ENCODE data around the gene PCSK5. TPM values are rescaled to one million over a fixed set of nuclear protein-coding genes. Genes with fewer than 3 reads are reported as not detected.
"Not testable (repeated sequence)": the region's sequence is repeated elsewhere in the genome, so short reads cannot be mapped to it uniquely, and the experiment has no call there.

PCSK5 gene
- total RNA-seq, 4 donors from 2014 or later = 6.5 to 24.3 (median 12.4) TPM

GRCh38 chr9:76067696-76068095 lies 177.2 kb downstream of the PCSK5 start:
- no peak overlapping the region for H3K4me3 ChIP-seq
- TF ChIP-seq CTCF (IDR thresholded peaks at IDR 0.05) (no peak), POLR2A (IDR thresholded peaks at IDR 0.05) (no peak)
- no peaks in the 10 kb centered on the region for H3K36me3 ChIP-seq
- intact Hi-C loops (cut with DNase I; ENCODE audit: low total_unique reads) = no loop called here
- DNase-seq = no peak
- no peaks in the 10 kb centered on the region for H3K4me1 ChIP-seq
- no peaks in the 10 kb centered on the region for H3K9me3 ChIP-seq
- no peak overlapping the region for H3K27ac ChIP-seq
- H3K27me3 ChIP-seq = no peaks in the 10 kb centered on the region

GRCh38 chr9:76077537-76077936 lies 187.1 kb downstream of the PCSK5 start:
- H3K36me3 ChIP-seq = no peaks in the 10 kb centered on the region

GRCh38 chr9:76081281-76081680 lies 190.8 kb downstream of the PCSK5 start:
- DNase-seq; H3K9me3 ChIP-seq; H3K27me3 ChIP-seq; H3K4me1 ChIP-seq; H3K36me3 ChIP-seq; H3K4me3 ChIP-seq; intact Hi-C loops (cut with DNase I; ENCODE audit: low total_unique reads); H3K27ac ChIP-seq: not testable (repeated sequence)

More at GRCh38 chr9:76077537-76077936, 187.1 kb downstream of the PCSK5 start:
- DNase-seq = no peak
- Histone ChIP-seq H3K27me3 (no peaks in the 10 kb centered on the region), H3K27ac (no peak overlapping the region), H3K9me3 (no peaks in the 10 kb centered on the region), H3K4me1 (no peaks in the 10 kb centered on the region), H3K4me3 (no peak overlapping the region)
- no peak for TF ChIP-seq CTCF (IDR thresholded peaks at IDR 0.05)
- no peak for TF ChIP-seq POLR2A (IDR thresholded peaks at IDR 0.05)
- intact Hi-C loops (cut with DNase I; ENCODE audit: low total_unique reads) = no loop called here

DNA sequence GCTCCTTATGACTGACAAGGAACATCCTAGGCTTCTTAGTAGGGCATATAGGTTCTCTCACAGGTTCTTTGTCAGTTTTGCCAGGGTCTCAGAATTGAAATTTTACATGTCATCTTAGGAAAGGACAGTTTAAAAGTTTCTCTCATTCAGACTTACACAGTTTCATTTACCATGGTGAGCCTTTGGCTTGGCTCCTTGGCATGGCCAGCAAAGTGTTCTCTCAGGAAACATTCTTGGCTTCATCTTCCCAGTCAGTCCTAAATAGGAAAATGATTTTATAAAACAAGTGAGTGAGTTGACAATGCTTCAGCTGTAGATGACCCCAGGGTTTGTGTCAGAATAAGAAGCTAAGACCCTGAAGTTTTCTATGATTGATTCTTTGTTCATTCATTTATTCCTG lies 191.6 kb downstream of the PCSK5 start:
- no peak overlapping the region for H3K4me3 ChIP-seq
- no peaks in the 10 kb centered on the region for H3K9me3 ChIP-seq
- H3K27ac ChIP-seq = no peak overlapping the region
- no peaks in the 10 kb centered on the region for H3K36me3 ChIP-seq
- intact Hi-C loops (cut with DNase I; ENCODE audit: low total_unique reads) = no loop called here
- no peaks in the 10 kb centered on the region for H3K4me1 ChIP-seq
- no peaks in the 10 kb centered on the region for H3K27me3 ChIP-seq
- no peak for TF ChIP-seq POLR2A (IDR thresholded peaks at IDR 0.05)
- DNase-seq = no peak

GRCh38 chr9:76085596-76085995 lies 195.1 kb downstream of the PCSK5 start:
- H3K27me3 ChIP-seq = no peaks in the 10 kb centered on the region
- intact Hi-C loops (cut with DNase I; ENCODE audit: low total_unique reads) = no loop called here

GRCh38 chr9:76086539-76086938 lies 196.1 kb downstream of the PCSK5 start:
- Histone ChIP-seq H3K27me3 (no peaks in the 10 kb centered on the region), H3K27ac (no peak overlapping the region), H3K36me3 (no peaks in the 10 kb centered on the region), H3K4me1 (no peaks in the 10 kb centered on the region), H3K9me3 (no peaks in the 10 kb centered on the region), H3K4me3 (no peak overlapping the region)
- no peak for DNase-seq
- intact Hi-C loops (cut with DNase I; ENCODE audit: low total_unique reads) = no loop called here
- no peak for TF ChIP-seq CTCF (IDR thresholded peaks at IDR 0.05)
- no peak for TF ChIP-seq POLR2A (IDR thresholded peaks at IDR 0.05)

More at GRCh38 chr9:76085596-76085995, 195.1 kb downstream of the PCSK5 start:
- no peaks in the 10 kb centered on the region for H3K9me3 ChIP-seq
- H3K4me3 ChIP-seq = no peak overlapping the region
- H3K36me3 ChIP-seq = no peaks in the 10 kb centered on the region
- no peaks in the 10 kb centered on the region for H3K4me1 ChIP-seq
- TF ChIP-seq CTCF (IDR thresholded peaks at IDR 0.05) = no peak
- no peak for TF ChIP-seq POLR2A (IDR thresholded peaks at IDR 0.05)
- no peak for DNase-seq
- H3K27ac ChIP-seq = no peak overlapping the region
